Gastrocnemius medialis (tissue), 4 donors: ENCODE data around the gene ZBTB7C. TPM values are rescaled to one million over a fixed set of nuclear protein-coding genes. Genes with fewer than 3 reads are reported as not detected.

Source experiments
- ATAC-seq, 2 donors: fragments of 150-250 bp; one replicate each; pipeline ENCODE4 v1.9.1; 2016
- DNase-seq, 2 donors: peaks; one replicate each; pipeline ENCODE4 v3.0.0-alpha.2; 2019
- H3K27ac ChIP-seq, 4 donors: fragments of 200-600 bp; sonication (generic); 1 replicate in 1 of 4; 2 replicates in 3 of 4; pipeline ENCODE4 v1.5.1; 2016 to 2018; ENCODE audit warnings: mild to moderate bottlenecking in 2 of 4, moderate library complexity in 1 of 4
- H3K27me3 ChIP-seq, 3 donors: fragments of 200-600 bp; sonication (generic) in 2 of 3; 1 replicate in 1 of 3; 2 replicates in 2 of 3; pipeline versions ENCODE4 v1.5.1 to v1.6.0; 2016 to 2019; ENCODE audit warnings: mild to moderate bottlenecking in 1 of 3, moderate library complexity in 1 of 3
- H3K36me3 ChIP-seq, 2 donors: fragments of 200-600 bp; sonication (generic) in 1 of 2; one replicate each; pipeline ENCODE4 v1.5.1; 2017 to 2018
- H3K4me1 ChIP-seq, 2 donors: fragments of 200-600 bp; sonication (generic) in 1 of 2; one replicate each; pipeline ENCODE4 v1.5.1; 2016 to 2017; ENCODE audit warnings: mild to moderate bottlenecking in 2 of 2
- H3K4me3 ChIP-seq, 4 donors: fragments of 200-600 bp; sonication (generic) in 3 of 4; 1 replicate in 1 of 4; 2 replicates in 3 of 4; pipeline ENCODE4 v1.5.1; 2016 to 2019; ENCODE audit warnings: mild to moderate bottlenecking in 2 of 4
- H3K9me3 ChIP-seq, 3 donors: fragments of 200-600 bp; sonication (generic) in 2 of 3; 1 replicate in 1 of 3; 2 replicates in 2 of 3; pipeline ENCODE4 v1.5.1; 2016 to 2019
- POLR2A ChIP-seq, 2 donors: fragments of 450-650 bp; IDR thresholded peaks; one replicate each; pipeline ENCODE4 v1.6.1; 2017; ENCODE audit warnings: antibody characterized with exemption in 2 of 2, mild to moderate bottlenecking in 2 of 2, moderate library complexity in 2 of 2
- in situ Hi-C, 4 donors: fragments of 200-750 bp; cut with MboI; loops; one replicate each; pipeline versions ENCODE4 v1.15.0 to v1.8.0; 2017; ENCODE audit warnings: low sequenced_read_pairs in 4 of 4
- intact Hi-C: fragments of 100-400 bp; cut with DNase I; formaldehyde crosslinking; loops from one replicate; pipeline ENCODE4 v1.15.1; 2023; ENCODE audit warnings: low total_unique reads
- total RNA-seq, 4 donors: library from RNA; depleted of rRNA; stranded (reverse); fragments of >200 nt; gene quantifications; one replicate each; pipeline versions ENCODE4 v1.1.0 to v1.2.3, GENCODE V29; 2016
- TF ChIP-seq, protein P1 (sequence below), 5 experiments: fragments of 450-650 bp in 3 of 5; fragments of 200-600 bp in 2 of 5; sonication (generic) in 2 of 5; IDR thresholded peaks in 4 of 5; conservative IDR thresholded peaks in 1 of 5; 1 replicate in 4 of 5; 2 replicates in 1 of 5; pipeline ENCODE4 v1.5.1; 2016 to 2019; ENCODE audit warnings: antibody characterized with exemption in 5 of 5, mild to moderate bottlenecking in 3 of 5, moderate library complexity in 3 of 5

ZBTB7C gene
- total RNA-seq, 4 donors from 2014 or later, result 0.53 to 12.3 (median 1.1) TPM

GRCh38 chr18:48099481-48100164 is 309.6 kb downstream of the ZBTB7C start:
- Histone ChIP-seq H3K27ac (no peak overlapping the region), H3K36me3 (no peaks in the 10 kb centered on the region), H3K4me1 (no peaks in the 10 kb centered on the region), H3K4me3 (no peak overlapping the region), H3K27me3 (no peaks in the 10 kb centered on the region), H3K9me3 (no peaks in the 10 kb centered on the region)
- ATAC-seq (no peak), DNase-seq (no peak)
- in situ Hi-C loops (loop anchor here in 1 of 4 donors (25.0 kb wide), 1 partner anchor 113 kb away; no protein-coding TSS in a partner anchor), intact Hi-C loops (no loop called here)
- TF ChIP-seq POLR2A (IDR thresholded peaks at IDR 0.05), result no peak
- TF ChIP-seq, protein P1, sequence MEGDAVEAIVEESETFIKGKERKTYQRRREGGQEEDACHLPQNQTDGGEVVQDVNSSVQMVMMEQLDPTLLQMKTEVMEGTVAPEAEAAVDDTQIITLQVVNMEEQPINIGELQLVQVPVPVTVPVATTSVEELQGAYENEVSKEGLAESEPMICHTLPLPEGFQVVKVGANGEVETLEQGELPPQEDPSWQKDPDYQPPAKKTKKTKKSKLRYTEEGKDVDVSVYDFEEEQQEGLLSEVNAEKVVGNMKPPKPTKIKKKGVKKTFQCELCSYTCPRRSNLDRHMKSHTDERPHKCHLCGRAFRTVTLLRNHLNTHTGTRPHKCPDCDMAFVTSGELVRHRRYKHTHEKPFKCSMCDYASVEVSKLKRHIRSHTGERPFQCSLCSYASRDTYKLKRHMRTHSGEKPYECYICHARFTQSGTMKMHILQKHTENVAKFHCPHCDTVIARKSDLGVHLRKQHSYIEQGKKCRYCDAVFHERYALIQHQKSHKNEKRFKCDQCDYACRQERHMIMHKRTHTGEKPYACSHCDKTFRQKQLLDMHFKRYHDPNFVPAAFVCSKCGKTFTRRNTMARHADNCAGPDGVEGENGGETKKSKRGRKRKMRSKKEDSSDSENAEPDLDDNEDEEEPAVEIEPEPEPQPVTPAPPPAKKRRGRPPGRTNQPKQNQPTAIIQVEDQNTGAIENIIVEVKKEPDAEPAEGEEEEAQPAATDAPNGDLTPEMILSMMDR (IDR thresholded peaks at IDR 0.05 in 4 of 5, conservative IDR thresholded peaks at IDR 0.05 in 1 of 5), result no peak

DNA sequence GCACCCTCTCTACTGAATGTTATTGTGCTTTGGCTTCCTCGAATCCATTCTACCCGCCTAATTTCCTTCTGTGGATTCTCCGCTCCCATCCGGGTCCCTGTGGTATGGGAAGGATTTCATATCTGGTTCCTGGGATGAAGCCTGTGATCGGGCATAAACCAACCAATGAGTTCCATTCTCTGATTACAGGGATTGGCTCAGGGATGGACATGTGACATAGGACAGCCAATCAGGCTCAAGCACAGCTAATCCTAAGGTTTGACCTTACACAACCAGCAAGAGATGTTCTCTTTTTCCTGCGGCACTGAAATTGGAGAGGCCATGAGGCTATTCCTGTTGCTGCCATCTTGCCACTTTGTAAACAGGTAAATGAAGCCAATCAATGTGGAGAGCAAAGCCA is 310.6 kb downstream of the ZBTB7C start:
- no peaks in the 10 kb centered on the region for H3K27me3 ChIP-seq
- H3K4me3 ChIP-seq, result no peak overlapping the region
- H3K27ac ChIP-seq, result no peak overlapping the region
- DNase-seq (no peak), ATAC-seq (no peak)
- intact Hi-C loops (no loop called here), in situ Hi-C loops (no loop called here)
- no peaks in the 10 kb centered on the region for H3K4me1 ChIP-seq
- TF ChIP-seq, protein P1 (IDR thresholded peaks at IDR 0.05 in 4 of 5, conservative IDR thresholded peaks at IDR 0.05 in 1 of 5), result no peak
- no peak for TF ChIP-seq POLR2A (IDR thresholded peaks at IDR 0.05)
- H3K36me3 ChIP-seq, result no peaks in the 10 kb centered on the region
- H3K9me3 ChIP-seq, result no peaks in the 10 kb centered on the region

GRCh38 chr18:48098007-48098406 is 311.2 kb downstream of the ZBTB7C start:
- intact Hi-C loops (no loop called here), in situ Hi-C loops (no loop called here)
- no peak overlapping the region for H3K4me3 ChIP-seq
- H3K27ac ChIP-seq, result no peak overlapping the region
- no peaks in the 10 kb centered on the region for H3K27me3 ChIP-seq
- no peak for DNase-seq
- no peaks in the 10 kb centered on the region for H3K4me1 ChIP-seq
- H3K9me3 ChIP-seq, result no peaks in the 10 kb centered on the region
- no peak for ATAC-seq
- TF ChIP-seq POLR2A (IDR thresholded peaks at IDR 0.05), result no peak
- TF ChIP-seq, protein P1 (IDR thresholded peaks at IDR 0.05 in 4 of 5, conservative IDR thresholded peaks at IDR 0.05 in 1 of 5), result no peak
- H3K36me3 ChIP-seq, result no peaks in the 10 kb centered on the region

DNA sequence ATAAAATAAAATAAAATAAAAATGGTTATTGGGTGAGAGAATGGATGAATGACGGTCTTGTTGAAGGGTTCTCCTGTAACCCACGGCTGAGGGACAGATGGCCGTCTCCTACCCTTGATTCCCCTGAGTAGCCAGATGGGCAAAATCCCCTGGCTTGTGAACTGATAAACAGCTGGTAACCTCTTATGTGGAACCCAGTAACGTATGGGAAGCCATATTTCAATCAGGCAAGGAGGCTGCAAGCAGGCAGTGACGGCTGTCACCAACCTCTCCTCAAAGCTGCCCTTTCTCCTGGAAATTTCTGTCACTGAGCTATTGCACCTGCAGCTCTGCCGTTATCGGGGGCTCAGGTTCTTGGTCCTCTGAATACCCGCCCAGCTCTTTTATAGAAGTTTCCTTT is 313.5 kb downstream of the ZBTB7C start:
- H3K27me3 ChIP-seq, result no peaks in the 10 kb centered on the region
- DNase-seq, result no peak
- no peak overlapping the region for H3K27ac ChIP-seq
- no peaks in the 10 kb centered on the region for H3K36me3 ChIP-seq
- intact Hi-C loops, result no loop called here
- in situ Hi-C loops, result no loop called here
- TF ChIP-seq, protein P1 (IDR thresholded peaks at IDR 0.05 in 4 of 5, conservative IDR thresholded peaks at IDR 0.05 in 1 of 5), result no peak
- TF ChIP-seq POLR2A (IDR thresholded peaks at IDR 0.05), result no peak
- ATAC-seq, result no peak
- no peaks in the 10 kb centered on the region for H3K9me3 ChIP-seq
- H3K4me3 ChIP-seq, result no peak overlapping the region
- H3K4me1 ChIP-seq, result no peaks in the 10 kb centered on the region

GRCh38 chr18:48093104-48093503 is 316.1 kb downstream of the ZBTB7C start:
- Histone ChIP-seq H3K36me3 (no peaks in the 10 kb centered on the region), H3K27me3 (no peaks in the 10 kb centered on the region), H3K4me1 (no peaks in the 10 kb centered on the region), H3K9me3 (no peaks in the 10 kb centered on the region), H3K27ac (no peak overlapping the region), H3K4me3 (no peak overlapping the region)
- intact Hi-C loops (no loop called here), in situ Hi-C loops (no loop called here)
- DNase-seq, result no peak
- TF ChIP-seq, protein P1 (IDR thresholded peaks at IDR 0.05 in 4 of 5, conservative IDR thresholded peaks at IDR 0.05 in 1 of 5), result no peak
- no peak for TF ChIP-seq POLR2A (IDR thresholded peaks at IDR 0.05)
- ATAC-seq, result no peak
